ENCODE data around the gene NTRK3.
"Not testable (repeated sequence)": the region's sequence is repeated elsewhere in the genome, so short reads cannot be mapped to it uniquely, and the experiment has no call there.

NTRK3 gene

DNA sequence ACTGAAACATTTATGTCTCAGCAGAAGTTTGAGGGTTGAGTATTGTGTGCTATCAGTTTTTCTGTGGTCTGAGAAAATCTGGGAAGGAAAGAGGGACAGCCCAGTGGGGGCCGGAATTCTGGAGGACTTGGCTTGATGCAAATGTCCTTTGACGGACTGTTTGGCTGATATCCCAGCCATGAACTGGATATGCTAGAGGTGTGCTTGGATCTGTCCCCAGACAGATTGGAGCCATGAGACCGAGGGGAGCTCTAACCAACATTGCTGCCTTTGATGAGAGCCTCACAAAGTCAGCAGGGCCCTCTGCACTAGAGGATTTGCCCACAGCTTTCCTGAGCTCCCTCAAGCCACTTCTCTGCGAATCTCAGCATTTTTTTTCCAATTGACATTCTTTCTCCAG lies 405.6 kb downstream of the NTRK3 start:
- no peak for TF ChIP-seq CTBP1 (IDR thresholded peaks at IDR 0.05; ENCODE audit: borderline replicate concordance)
- TF ChIP-seq PKNOX1 (IDR thresholded peaks at IDR 0.05), result no peak
- TF ChIP-seq SP1 (IDR thresholded peaks at IDR 0.05), result no peak
- no peak for TF ChIP-seq HDGF (IDR thresholded peaks at IDR 0.05; ENCODE audit: borderline replicate concordance)
- TF ChIP-seq ARNT (IDR thresholded peaks at IDR 0.05), result no peak
- no peak for TF ChIP-seq LEF1 (IDR thresholded peaks at IDR 0.05; ENCODE audit: borderline replicate concordance)
- TF ChIP-seq FOXA1 (IDR thresholded peaks at IDR 0.05), result no peak
- TF ChIP-seq FOXM1 (IDR thresholded peaks at IDR 0.05; ENCODE audit: borderline replicate concordance), result no peak
- TF ChIP-seq L3MBTL2 (conservative IDR thresholded peaks at IDR 0.05), result no peak
- TF ChIP-seq FOXK2 (IDR thresholded peaks at IDR 0.05), result no peak
- no peak for TF ChIP-seq TARDBP (IDR thresholded peaks at IDR 0.05)
- no peak for TF ChIP-seq SUZ12 (IDR thresholded peaks at IDR 0.05)
- no peak for TF ChIP-seq ZNF384 (IDR thresholded peaks at IDR 0.05)
- TF ChIP-seq ELF4 (IDR thresholded peaks at IDR 0.05), result no peak
- DNase-seq (ENCODE audit: extremely low spot score), result no peak
- ChIA-PET POLR2A (no interaction called here), CTCF (no interaction called here)

GRCh38 chr15:87849181-87849580 lies 407.4 kb downstream of the NTRK3 start:
- POLR2A ChIA-PET, result no interaction called here
- TF ChIP-seq BHLHE40 (IDR thresholded peaks at IDR 0.05; ENCODE audit: borderline replicate concordance) (no peak), ELF4 (IDR thresholded peaks at IDR 0.05) (no peak), L3MBTL2 (conservative IDR thresholded peaks at IDR 0.05) (no peak), ZNF384 (IDR thresholded peaks at IDR 0.05) (no peak), SP1 (IDR thresholded peaks at IDR 0.05) (no peak), HDGF (IDR thresholded peaks at IDR 0.05; ENCODE audit: borderline replicate concordance) (no peak), PKNOX1 (IDR thresholded peaks at IDR 0.05) (no peak), FOXM1 (IDR thresholded peaks at IDR 0.05; ENCODE audit: borderline replicate concordance) (no peak), SUZ12 (IDR thresholded peaks at IDR 0.05) (no peak), FOXK2 (IDR thresholded peaks at IDR 0.05) (no peak)
- CTCF ChIA-PET, result no interaction called here
- no peak for DNase-seq (ENCODE audit: extremely low spot score)

GRCh38 chr15:87848012-87848411 lies 408.5 kb downstream of the NTRK3 start:
- ChIA-PET POLR2A (no interaction called here), CTCF (no interaction called here)
- no peak for TF ChIP-seq FOXA1 (IDR thresholded peaks at IDR 0.05)
- no peak for TF ChIP-seq PKNOX1 (IDR thresholded peaks at IDR 0.05)
- no peak for TF ChIP-seq CTBP1 (IDR thresholded peaks at IDR 0.05; ENCODE audit: borderline replicate concordance)
- TF ChIP-seq HDGF (IDR thresholded peaks at IDR 0.05; ENCODE audit: borderline replicate concordance), result no peak
- TF ChIP-seq ELF4 (IDR thresholded peaks at IDR 0.05), result no peak
- TF ChIP-seq NFRKB (IDR thresholded peaks at IDR 0.05), result no peak
- TF ChIP-seq BHLHE40 (IDR thresholded peaks at IDR 0.05; ENCODE audit: borderline replicate concordance), result no peak
- TF ChIP-seq L3MBTL2 (conservative IDR thresholded peaks at IDR 0.05), result no peak
- TF ChIP-seq SP1 (IDR thresholded peaks at IDR 0.05), result no peak
- no peak for DNase-seq (ENCODE audit: extremely low spot score)

GRCh38 chr15:87846746-87847145 lies 409.8 kb downstream of the NTRK3 start:
- DNase-seq (ENCODE audit: extremely low spot score), result no peak
- ChIA-PET CTCF (no interaction called here), POLR2A (no interaction called here)
- TF ChIP-seq SP1 (IDR thresholded peaks at IDR 0.05) (no peak), ZNF384 (IDR thresholded peaks at IDR 0.05) (no peak), PKNOX1 (IDR thresholded peaks at IDR 0.05) (no peak), ARNT (IDR thresholded peaks at IDR 0.05) (no peak)

DNA sequence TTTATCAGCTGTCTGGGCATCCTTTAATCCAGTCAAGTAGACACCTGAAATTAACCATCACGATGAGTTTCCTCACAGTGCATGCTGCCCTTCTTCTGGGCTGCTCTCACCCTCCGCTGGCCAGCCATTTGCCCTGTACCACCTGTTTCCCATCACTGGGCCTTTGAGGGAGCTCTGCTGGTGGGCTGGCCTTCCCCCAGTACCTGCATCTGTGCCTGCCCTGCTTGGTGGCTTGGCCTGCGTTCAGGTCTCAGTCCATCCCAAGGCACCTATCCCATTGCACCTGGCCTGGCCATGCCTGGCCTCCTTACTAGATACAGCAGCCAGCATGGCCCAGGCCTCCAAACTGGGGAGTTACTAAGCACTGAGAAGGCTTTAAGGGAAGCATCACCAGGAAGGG lies 413.2 kb downstream of the NTRK3 start:
- CTCF ChIA-PET, result interaction anchor here (0.6 kb wide), 1 partner anchor 386 kb away, joined by 3 read pairs; no protein-coding TSS in a partner anchor
- POLR2A ChIA-PET, result no interaction called here
- TF ChIP-seq FOXA1 (IDR thresholded peaks at IDR 0.05) (no peak), NFRKB (IDR thresholded peaks at IDR 0.05) (no peak), LEF1 (IDR thresholded peaks at IDR 0.05; ENCODE audit: borderline replicate concordance) (no peak), PKNOX1 (IDR thresholded peaks at IDR 0.05) (no peak), ARNT (IDR thresholded peaks at IDR 0.05) (no peak)
- DNase-seq (ENCODE audit: extremely low spot score), result no peak

DNA sequence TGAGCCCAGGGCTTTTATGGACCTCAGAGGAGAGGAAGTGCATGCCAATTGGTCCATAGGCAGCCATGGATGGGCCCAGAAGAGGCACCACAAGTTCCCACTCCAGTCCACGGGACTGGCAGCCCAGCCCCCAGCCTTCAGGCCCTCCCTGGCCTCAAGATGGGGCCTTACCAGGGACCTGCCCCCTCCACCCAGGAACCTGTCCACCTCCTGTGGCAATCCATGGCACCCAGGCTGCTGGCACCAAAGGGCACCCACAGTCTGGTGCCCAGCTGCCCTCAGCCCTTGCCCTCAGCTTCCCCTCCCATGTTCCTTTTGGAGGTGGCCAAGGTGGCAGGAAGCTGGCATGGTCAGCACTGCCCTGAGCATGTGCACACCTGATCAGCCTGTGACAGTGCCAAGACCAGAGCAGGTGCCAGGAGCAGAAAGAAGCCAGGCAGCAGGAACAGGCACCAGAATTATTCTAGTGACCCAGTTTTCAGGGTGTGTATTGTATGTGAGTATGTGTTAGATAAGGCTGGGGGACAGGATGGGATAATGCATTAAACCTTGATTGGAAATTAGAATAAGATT lies 415.0 kb downstream of the NTRK3 start:
- TF ChIP-seq FOXM1 (IDR thresholded peaks at IDR 0.05; ENCODE audit: borderline replicate concordance) (no peak), SUZ12 (IDR thresholded peaks at IDR 0.05) (no peak), CTBP1 (IDR thresholded peaks at IDR 0.05; ENCODE audit: borderline replicate concordance) (no peak), NFRKB (IDR thresholded peaks at IDR 0.05) (no peak), ZNF384 (IDR thresholded peaks at IDR 0.05) (no peak), LEF1 (IDR thresholded peaks at IDR 0.05; ENCODE audit: borderline replicate concordance) (no peak)
- DNase-seq (ENCODE audit: extremely low spot score), result no peak
- CTCF ChIA-PET, result no interaction called here
- POLR2A ChIA-PET, result no interaction called here

DNA sequence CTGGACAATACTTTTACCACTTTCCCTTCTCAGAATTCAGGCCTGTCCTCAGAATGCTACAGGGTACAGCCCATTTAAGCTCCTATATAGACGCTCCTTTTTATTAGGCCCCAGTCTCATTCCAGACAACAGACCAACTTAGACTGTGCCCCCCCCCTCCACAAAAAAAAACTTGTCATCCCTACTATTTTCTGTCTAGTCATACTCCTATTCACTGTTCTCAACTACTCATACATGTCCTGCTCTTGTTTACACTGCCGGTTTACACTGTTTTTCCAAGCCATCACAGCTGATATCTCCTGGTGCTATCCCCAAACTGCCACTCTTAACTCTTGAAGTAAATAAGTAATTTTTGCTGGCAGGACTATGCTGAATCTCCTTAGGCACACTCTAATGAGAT lies 420.7 kb downstream of the NTRK3 start:
- DNase-seq (ENCODE audit: extremely low spot score); POLR2A ChIA-PET; CTCF ChIA-PET: not testable (repeated sequence)

DNA sequence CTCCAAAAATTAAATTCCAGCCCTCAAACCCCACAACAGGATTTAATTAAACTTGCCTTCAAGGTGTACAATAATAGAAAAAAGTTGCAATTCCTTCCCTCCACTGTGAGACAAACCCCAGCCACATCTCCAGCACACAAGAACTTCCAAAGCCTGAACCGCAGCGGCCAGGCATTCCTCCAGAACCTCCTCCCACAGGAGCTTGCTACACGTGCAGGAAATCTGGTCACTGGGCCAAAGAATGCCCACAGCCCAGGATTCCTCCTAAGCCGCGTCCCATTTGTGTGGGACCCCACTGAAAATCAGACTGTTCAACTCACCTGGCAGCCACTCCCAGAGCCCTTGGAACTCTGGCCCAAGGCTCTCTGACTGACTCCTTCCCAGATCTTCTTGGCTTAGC lies 423.2 kb downstream of the NTRK3 start:
- POLR2A ChIA-PET, result not testable (repeated sequence)

More for the DNA sequence above, 423.2 kb downstream of the NTRK3 start:
- DNase-seq (ENCODE audit: extremely low spot score); CTCF ChIA-PET: not testable (repeated sequence)

All from HEK293T (cell line).